GM18909 (cell line): Measurements from ENCODE around the gene TRABD2B.

ENCODE experiments used
- ATAC-seq: cut with Tn5 transposase; IDR thresholded peaks from one replicate; pipeline ENCODE4 v1.9.1; 2021; ENCODE audit warnings: mild to moderate bottlenecking; ENCODE audit not compliant: unreplicated experiment, poor library complexity

Gene TRABD2B

DNA sequence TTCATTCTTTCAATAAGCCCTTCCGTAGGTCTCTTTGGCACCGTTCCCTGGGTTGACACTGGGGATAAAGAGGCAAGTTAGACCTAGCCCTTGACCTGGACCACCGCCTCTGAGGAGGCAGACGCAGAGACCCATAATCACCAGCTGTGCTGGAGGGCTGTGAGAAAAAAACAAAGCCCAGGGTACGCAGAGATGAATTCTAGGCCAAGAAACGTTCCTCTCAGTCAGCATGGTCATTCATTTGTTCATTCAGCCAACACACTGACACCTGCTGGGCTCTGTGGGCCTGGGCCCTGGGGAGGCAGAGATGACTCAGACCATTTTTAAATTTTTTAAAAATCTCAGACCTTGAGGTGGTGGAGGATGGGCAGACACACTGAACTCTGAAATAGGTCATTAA, 26.3 kb upstream of the TRABD2B start:
- no peak for ATAC-seq

DNA sequence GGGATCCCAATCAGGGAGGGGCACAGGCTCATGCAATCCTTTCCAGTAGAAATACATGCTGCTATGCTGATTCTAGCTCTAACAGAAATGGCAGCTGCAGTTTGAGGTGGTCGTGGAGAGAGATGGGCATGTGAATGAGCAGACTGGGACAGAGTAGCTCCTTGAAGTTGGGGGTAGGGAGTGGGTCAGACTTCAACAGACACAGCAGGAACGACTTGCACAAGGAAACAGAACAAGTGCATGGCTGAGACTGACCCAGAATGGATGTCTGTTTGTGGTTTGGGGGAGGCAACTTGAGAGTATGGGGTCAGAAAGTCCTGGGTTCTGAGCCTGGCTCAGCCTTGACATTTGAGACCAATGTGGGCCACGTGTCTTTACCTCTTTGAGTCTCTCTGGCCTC, 25.1 kb upstream of the TRABD2B start:
- no peak for ATAC-seq

DNA sequence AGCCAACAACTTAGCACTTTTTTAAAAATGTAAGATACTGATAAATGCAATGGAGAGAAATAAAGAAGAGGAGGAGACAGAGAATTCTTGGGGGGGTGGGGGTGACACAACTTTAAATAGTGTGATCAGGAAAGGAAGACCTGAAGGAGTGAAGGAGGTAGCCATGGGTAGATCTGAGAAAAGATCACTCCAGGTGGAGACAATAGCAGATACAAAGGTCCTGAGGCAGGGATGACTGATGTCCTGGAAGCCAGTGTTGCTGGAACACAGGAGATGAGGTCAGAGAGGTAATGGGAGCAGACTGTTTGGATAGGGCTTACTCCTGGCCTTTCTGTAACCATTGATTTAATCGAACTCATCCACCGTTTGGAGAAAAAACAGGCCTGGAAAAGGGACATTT, 24.6 kb upstream of the TRABD2B start:
- ATAC-seq = no peak

DNA sequence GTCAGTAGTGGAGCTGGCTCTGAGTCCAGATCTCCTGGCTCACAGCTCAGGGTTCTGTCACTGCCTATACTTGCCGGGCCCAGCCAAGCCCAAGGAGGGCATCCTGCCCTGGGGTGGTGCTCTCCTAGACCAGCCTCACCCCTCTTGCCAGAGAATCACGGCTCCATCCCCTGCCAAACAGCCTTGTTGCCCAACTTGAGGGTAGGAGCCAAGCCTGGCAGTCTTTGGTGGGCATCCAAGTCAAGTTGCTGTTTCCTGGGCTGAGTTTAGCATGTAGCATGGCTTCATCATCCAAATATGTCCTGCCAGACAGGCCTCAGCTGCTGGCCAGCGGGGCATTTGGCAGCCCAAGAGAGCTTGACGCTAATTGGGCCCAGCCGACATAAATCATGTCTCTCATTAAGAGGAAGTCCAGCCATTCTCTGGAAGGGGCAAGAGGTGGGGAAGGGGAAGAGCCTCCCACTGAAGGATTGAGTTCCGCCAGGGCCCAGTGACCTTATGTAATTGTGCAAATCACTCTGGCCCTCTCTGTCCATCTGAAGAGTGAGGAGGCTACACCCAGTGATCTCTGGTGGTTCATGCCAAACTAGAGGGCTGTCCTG, 22.6 kb upstream of the TRABD2B start:
- no peak for ATAC-seq

DNA sequence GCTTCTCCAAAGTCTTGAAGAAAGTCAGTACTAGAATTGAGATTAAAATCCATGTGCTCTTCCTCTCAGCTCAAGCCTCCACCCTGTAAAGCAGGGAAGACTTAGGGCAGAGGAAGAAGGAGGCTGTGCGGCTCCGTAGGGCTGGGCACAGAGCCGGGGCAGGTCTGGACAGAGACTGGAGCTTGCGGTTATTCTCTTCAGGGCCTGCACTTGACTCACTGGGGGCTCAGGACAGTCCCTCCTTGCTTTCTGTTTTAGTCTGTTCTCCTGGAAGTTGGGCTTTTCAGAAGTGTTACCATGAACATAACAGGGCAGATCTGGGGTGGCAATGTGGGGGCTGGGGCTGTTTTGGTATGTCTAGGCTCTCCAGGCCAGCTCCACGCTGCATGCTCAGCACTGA, 21.6 kb upstream of the TRABD2B start:
- ATAC-seq = no peak

DNA sequence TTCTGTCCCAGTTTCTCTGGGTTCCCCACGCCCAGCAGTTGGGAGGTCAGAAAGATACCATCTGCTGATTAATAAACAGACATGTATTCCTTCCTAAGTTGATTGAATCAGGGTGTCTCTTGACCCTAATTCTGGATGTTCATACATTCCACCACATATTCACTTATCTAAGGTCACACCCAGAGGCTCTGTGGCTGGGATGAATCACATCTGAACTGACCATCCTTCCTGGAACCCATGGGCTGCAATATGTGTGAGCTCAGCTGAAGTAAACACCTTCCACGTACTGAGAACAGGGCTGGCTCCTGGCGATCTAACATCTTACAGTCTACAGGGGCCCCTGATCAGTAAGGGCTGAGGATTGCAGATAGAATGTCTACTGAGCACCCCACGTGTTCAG, 20.5 kb upstream of the TRABD2B start:
- ATAC-seq = no peak

DNA sequence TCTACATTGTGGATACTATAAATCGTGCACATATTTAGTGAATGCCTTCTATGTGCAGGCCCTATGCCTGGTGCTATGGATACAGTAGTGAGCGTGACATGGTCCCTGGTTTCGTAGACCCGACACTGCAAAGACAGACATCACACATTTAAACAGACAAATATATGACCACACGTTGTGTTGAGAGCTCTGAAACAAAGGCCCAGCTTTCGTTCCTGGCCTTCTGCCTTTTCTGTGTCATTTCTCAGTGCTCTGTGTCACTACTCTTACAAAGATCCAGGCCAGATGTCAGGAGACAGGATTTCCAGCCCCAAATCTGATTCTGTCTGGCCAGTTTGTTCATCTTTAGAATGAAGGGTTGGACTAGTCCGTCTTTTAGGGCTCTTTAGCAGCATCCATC, 19.3 kb upstream of the TRABD2B start:
- ATAC-seq = no peak

DNA sequence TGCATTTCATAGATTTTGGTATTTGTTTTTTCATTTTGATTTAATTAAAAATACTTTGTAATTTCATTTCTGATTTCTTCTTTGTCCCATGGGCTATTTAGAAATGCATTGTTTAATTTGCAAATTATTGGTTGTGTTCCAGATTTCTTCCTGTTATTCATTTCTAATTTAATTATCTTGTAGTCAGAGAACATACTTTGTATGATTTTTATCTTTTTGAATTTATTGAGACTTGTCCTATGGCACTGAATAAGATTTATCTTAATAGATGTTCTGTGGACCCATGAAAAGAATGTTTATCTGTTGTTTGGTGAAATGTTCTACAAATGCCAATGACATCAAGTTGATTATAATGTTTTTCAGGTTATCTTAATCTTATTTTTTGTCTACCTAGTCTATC, 16.1 kb upstream of the TRABD2B start:
- no peak for ATAC-seq

DNA sequence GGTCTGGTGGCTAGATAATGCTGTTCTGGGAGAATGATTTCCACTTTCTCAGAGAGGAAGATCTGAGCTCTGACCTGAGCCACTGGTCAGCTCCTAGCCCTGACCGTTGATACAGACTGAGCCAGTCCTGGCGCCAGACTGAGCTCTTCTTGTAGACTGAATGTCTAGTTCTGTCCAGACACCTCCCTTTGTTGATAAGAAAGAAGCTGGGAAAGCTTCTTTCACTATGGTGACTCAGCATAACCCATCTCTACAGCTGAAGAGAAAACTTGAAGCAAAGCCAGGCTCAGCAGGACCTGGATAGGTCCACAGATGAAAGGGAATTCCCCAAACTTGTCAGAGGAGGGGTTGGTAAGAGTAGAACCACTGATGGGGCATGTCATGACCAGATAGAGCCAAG, 9.9 kb upstream of the TRABD2B start:
- ATAC-seq = no peak

DNA sequence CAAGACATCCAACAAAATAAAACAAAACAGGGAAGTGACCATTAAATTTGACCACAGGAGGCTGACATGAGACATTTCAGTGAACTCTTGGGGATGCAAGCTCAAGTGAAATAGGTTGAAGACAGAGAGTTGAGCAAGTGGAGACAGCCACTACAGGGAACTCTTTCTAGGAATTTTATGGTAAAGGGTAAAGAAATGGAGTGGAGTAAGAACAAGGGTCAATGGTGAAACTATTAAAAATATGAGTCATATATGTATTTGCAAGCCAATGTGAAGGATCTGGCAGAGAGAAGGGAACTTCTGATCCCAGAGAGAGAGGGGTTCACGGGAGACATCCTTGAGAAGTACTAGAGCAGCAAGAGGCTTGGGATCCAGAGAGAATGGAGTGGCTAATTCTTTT, 9.1 kb upstream of the TRABD2B start:
- no peak for ATAC-seq

DNA sequence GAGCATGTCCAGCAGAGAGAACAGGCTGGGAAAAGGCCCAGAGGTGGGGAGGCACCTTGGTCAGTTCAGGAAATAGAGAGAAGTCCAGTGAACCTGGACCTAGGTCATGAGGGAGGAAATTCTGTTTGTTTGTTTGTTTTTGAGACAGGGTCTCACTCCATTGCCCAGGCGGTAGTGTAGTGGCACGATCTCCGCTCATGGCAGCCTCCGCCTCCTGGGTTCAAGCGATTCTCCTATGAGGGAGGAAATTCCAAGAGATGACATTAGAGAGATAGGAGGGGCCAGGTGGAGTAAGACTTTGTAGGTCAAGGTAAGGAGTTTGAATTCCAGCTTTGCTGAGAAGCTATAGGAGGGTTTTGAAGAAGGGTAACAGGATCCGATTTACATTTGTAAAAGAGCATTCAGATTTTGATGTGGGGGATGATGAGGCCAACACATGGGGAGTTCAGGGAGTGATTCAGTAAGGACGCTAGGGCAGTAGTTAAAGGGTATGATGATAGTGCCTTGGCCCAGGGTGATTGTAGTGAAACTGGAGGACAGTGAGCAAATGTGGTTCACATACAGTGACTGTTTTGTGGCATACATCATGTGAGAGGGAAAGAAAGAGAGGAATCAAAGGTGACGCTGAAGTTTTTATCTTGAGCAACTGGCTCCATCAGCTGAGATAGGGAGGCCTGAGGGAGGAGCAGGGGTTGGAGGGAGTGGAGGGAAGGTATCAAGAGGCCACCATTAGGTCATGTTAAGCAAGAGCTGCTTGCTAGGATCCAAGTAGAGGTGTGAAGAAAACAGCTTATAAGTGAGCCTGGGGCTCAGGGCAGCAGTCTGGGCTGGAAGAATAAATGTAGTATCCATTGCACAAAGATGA, 8.3 kb upstream of the TRABD2B start:
- no peak for ATAC-seq

DNA sequence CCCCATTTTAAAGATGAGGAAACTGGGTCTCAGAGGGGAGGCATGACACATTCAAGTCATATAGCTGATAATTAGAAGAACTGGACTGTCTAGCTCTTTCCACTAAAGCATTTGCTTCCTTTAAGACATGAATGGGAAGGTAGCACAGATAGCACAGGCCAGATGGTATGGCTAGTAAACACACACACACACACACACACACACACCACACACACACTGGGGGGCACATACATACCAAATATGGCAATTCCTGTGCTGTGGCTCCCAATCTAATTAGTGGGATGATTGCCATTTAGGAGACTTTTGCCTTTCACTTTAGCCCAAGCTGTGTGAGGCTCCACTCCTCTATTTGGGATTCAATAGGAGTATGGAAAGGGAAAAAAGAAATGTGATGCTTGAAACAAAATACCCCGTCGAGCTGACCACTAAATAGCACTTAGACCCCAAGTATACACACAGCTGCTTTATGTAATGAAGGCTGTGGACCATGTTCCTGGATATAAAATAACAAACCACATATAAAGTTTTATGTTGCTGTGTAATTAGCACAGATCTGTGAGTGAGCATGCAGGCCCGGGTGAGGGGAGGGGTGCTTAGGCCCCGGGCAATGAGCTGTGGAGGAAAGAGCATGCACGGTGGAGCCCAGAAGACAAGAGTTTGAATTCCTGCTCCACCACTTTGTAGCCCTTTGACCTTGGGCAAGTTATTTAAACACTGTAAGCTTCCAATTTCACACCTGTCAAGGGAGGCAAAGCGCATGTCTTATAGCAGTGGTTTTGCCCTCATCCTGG, 6.8 kb upstream of the TRABD2B start:
- ATAC-seq = no peak

DNA sequence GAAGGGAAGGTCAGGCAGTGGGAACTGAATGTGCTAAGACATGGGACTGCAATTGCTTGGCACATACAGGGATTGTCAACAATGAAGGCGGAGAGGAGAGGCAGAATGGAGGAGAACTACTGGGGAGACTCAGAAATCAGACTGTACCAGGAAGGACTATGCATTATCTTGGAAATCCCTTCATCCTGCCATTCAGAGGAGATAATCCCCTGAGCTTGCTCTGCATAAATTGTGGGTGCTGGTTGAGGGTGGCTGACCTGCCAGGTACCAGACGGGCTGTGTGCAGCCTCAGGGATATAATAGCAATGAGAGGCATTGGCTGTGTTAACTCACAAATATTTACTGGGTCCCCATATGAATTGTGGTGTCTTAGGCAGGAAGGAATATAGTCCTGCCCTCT, 5.0 kb upstream of the TRABD2B start:
- ATAC-seq = no peak

DNA sequence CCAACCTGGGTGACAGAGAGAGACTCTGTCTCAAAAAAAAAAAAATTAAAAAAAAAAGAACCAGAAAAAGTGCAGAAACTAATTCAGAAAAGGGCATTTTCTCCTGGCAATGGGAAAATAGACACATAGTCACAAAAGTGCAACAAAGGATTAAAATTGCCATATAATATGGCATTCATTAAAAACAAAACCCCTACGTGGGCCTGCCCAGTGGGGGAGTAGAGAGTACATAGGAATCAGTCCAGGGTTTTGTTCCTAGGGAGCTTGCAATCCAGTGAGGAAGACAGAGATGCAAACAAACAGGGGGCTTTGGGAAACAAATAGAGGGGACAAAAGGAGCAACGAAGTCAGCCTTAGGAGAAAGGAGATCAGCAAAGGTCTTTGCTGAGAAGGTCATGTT, 4.5 kb upstream of the TRABD2B start:
- no peak for ATAC-seq

DNA sequence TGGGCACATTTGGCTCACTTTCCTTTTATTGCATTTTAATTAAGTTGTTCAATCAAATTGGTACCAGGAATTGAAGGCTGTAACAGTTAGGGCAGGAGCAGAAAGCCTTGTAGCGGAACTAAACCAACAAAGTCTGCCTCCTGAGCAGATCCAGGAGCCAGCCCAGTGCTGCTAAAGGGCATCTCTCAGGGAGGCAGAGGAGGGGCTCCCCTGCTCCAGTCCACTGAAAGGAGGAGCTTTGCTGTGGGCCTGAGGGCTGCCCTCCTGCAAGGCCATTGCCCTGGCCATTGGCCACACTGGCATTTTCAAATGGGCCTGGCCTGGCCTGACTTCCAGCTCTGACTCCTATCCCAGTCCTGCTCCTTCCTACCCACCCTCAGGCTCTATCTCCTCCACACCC, 3.7 kb upstream of the TRABD2B start:
- ATAC-seq = no peak

DNA sequence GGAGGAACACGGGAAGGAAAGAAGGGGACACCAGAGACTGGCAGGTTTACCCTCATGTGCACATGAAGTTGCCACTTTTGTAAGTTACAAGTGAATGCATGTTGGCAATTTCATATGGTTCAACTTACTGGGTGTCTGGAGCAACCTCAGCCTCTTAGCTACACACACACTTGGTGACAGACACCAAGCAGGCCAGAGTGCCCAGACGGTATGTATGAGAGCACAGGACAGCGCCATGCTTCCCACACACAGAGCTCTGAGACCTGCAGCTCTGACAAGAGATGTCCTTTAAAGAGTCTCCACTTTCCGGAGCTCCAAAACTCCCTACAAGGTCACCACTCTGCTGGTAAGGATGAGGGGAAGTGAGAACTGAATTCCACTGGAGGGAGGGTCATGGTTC, 1.9 kb upstream of the TRABD2B start:
- ATAC-seq = no peak

DNA sequence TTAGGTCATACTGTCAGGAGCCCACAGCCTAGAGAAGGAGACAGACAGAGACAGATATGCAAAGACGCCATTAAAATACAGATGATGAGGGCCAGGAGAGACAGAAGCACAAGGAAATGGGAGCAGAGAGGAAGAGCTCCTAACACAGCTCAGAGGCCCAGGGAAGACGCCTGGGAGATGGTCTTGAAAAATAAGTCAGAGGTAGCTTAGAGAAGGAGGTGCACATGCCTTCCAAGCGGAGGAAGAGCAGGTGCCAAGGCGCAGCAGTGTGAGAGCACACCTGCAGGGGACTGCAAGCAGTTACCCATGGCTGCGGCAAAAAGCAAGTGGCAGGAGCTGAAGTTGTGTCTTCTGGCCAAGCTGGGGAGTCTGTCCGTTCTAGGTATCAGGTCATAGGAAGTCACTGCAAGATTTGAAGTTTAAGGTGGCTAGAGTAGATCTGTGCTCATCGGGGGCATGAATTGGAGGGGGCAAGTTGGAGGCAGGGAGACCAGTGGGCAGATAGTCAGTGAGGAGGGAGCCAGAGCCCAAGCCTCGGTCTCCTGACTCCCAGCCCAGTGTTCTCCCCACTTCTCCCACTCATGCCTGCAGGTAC, 1.3 kb upstream of the TRABD2B start:
- no peak for ATAC-seq

DNA sequence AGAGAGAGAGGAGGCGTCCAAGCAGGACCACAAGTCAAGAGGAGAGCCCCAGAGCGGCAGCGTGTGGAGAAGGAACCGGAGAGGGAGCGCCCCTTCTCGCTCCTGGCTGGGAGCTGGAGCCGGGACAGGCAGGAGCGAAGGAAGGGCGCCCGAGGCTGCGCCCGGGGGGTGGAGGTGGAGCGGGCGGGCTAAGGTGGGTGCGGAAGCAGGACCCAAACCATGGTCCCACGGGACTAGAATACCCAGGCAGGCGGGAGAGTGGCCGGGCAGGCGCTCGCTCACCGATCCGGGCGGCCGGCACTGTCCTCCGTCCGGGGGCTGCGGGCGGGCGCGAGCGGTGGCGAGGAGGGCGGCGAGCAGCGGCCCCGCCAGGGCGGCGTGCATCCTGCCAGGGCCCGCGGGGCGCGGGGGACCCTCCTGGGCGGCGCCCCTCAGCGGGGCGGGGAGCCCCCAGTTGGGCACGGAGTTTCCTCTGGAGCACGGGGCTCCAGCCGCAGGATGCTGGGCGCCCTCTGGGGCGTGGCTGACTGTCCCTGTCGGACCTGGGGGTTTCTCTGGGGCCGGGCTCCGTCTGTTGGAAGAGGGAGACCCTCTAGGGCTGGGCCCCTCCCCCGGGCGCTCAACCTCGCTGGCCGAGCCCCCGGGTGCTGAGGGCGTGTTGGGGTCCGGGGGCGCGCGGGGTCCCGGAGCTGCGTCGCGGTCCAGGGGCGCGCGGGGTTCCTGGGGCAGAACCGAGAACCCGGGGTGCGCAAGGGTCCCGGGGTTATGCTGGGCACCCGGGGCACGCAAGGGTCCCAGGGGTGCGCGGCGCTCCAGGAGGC, 569 bp downstream of the TRABD2B start:
- no peak for ATAC-seq

DNA sequence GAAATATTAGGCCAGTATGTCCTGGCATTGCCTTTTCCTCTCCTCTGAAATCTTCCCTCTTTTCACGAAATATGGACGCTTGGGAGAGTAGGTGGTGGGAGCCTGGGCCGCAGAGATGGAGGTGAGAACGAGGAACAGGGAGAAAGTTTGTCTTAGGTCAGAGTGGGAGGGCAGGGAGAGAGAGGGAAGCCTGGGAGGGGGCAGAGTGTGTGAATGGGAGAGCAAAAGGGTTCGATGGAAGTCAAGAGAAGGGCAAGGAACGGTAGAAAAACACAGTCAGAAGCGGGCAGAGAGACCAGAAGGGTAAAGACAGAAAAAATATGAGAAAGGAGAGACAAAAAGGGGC, 1.2 kb downstream of the TRABD2B start:
- no peak for ATAC-seq

DNA sequence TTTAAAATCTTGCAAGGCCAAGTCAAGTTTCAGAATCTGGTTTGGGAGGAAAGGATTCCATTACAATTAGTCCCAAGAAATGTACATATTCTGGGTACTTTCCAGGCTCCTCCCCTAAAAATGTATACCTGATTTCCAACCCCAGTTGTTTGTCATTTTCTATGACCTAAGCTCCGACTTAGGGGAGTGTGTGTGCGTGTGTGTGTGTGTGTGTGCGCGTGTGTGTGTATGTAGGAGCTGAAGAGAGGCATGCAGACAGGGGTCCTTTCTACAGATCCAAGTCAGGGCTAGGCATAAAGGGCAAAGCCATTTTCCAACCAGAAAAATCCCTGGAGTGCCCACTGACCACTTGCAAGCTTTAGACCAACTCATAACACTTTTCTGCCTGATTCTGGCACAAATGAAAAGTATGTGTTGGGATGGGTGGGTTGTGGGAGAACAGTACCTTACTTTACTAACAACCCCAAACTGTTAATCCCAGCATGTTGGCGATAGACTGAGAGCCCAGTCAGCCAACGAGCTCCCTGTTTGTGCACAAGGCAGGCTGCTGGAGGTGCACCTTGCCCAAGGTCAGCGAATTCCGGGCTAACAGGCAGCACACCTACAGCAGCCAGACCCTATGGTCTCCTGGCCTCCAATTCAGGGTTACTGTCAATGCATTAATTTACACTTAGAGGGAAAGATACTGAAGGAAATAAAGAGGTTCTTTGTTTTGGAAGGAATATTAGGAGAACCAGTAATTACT, 1.7 kb downstream of the TRABD2B start:
- no peak for ATAC-seq
